ENCODE data around the gene USP43. TPM values are rescaled to one million over a fixed set of nuclear protein-coding genes. Genes with fewer than 3 reads are reported as not detected.

Gene USP43
- total and polyA plus RNA-seq, 4 donors, result 2.9 to 9.8 (median 4.3) TPM

DNA sequence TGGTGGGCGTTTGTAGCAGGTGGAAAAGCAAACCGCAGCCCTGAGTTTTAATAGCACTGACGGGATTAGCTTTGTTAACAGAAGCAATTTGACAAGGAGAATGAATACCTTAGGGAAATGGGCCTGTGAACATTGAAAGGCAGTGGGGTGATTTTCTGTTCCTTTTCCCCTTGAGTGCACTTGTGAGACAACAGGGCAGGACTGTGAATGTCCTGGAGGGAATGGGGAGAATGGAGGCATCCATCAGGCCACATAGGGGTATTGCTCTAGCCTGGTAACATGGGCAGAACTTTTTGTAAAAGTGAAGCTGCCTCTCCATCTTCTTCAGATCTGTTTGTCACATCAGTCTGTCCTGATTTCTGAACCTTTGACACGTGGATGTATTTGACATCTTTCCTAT, 26.2 kb downstream of the USP43 start:
- no peaks in the 10 kb centered on the region for H3K36me3 ChIP-seq (ENCODE audit: control insufficient read depth in 4 of 4, insufficient read depth in 4 of 4, low read length in 4 of 4)
- DNase-seq (no peak), ATAC-seq (ENCODE audit: insufficient read depth, low FRiP score) (no peak)
- WGBS, 2 donors, result 80 to 85% methylated on average over 4 of the region's 4 CpGs
- no peak overlapping the region for H3K27ac ChIP-seq (ENCODE audit: low read depth in 1 of 2, low read length in 1 of 2)
- no peak for TF ChIP-seq CTCF (IDR thresholded peaks at IDR 0.05; ENCODE audit: control extremely low read depth, extremely low read depth)
- no peaks in the 10 kb centered on the region for H3K27me3 ChIP-seq (ENCODE audit: control insufficient read depth in 3 of 3, insufficient read depth in 3 of 3, low read length in 2 of 3)
- H3K4me1 ChIP-seq (ENCODE audit: control insufficient read depth in 5 of 5, insufficient read depth in 5 of 5, low read length in 5 of 5), result peaks cover 0 to 6% (median 0%) of the 10 kb centered on the region in 5 donors
- no peaks in the 10 kb centered on the region for H3K9me3 ChIP-seq (ENCODE audit: control insufficient read depth in 4 of 4, insufficient read depth in 3 of 4, low read length in 3 of 4)
- H3K9ac ChIP-seq (ENCODE audit: insufficient read depth in 1 of 2, low read length in 2 of 2), result no peak overlapping the region
- no peak overlapping the region for H3K4me3 ChIP-seq

DNA sequence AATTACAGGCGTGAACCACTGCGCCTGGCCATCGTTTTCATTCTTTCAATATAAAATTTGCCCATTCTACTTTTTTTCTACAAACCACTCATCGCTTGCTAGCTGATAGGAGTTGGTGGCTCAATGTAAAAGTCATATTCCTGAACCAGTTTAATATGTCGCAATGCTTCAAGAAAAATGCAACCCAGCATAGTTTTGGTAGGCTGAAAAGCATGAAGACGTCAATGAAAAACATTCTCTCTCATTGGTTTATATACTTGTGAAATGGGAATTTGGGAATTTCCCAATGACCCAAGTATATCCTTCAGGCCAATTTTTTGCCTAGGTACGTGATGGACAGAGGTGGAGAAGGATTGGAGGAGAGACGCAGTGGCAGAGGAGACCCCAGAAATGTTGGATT, 26.9 kb downstream of the USP43 start:
- H3K9ac ChIP-seq (ENCODE audit: insufficient read depth in 1 of 2, low read length in 2 of 2), result no peak overlapping the region
- DNase-seq, result no peak
- 84 to 93% methylated on average over 8 of the region's 8 CpGs for WGBS, 2 donors
- H3K4me3 ChIP-seq, result no peak overlapping the region
- no peaks in the 10 kb centered on the region for H3K27me3 ChIP-seq (ENCODE audit: control insufficient read depth in 3 of 3, insufficient read depth in 3 of 3, low read length in 2 of 3)
- no peak for ATAC-seq (ENCODE audit: insufficient read depth, low FRiP score)
- H3K36me3 ChIP-seq (ENCODE audit: control insufficient read depth in 4 of 4, insufficient read depth in 4 of 4, low read length in 4 of 4), result no peaks in the 10 kb centered on the region
- no peak overlapping the region for H3K27ac ChIP-seq (ENCODE audit: low read depth in 1 of 2, low read length in 1 of 2)
- no peak for TF ChIP-seq CTCF (IDR thresholded peaks at IDR 0.05; ENCODE audit: control extremely low read depth, extremely low read depth)
- H3K9me3 ChIP-seq (ENCODE audit: control insufficient read depth in 4 of 4, insufficient read depth in 3 of 4, low read length in 3 of 4), result no peaks in the 10 kb centered on the region
- peaks cover 0 to 6% (median 0%) of the 10 kb centered on the region in 5 donors for H3K4me1 ChIP-seq (ENCODE audit: control insufficient read depth in 5 of 5, insufficient read depth in 5 of 5, low read length in 5 of 5)

GRCh38 chr17:9672691-9673090, 27.4 kb downstream of the USP43 start:
- H3K27me3 ChIP-seq (ENCODE audit: control insufficient read depth in 3 of 3, insufficient read depth in 3 of 3, low read length in 2 of 3), result no peaks in the 10 kb centered on the region
- 73 to 88% methylated on average over 6 of the region's 6 CpGs for WGBS, 2 donors
- ATAC-seq (ENCODE audit: insufficient read depth, low FRiP score) (no peak), DNase-seq (no peak)
- no peak overlapping the region for H3K9ac ChIP-seq (ENCODE audit: insufficient read depth in 1 of 2, low read length in 2 of 2)
- no peaks in the 10 kb centered on the region for H3K9me3 ChIP-seq (ENCODE audit: control insufficient read depth in 4 of 4, insufficient read depth in 3 of 4, low read length in 3 of 4)
- peaks cover 0 to 6% (median 0%) of the 10 kb centered on the region in 5 donors for H3K4me1 ChIP-seq (ENCODE audit: control insufficient read depth in 5 of 5, insufficient read depth in 5 of 5, low read length in 5 of 5)
- TF ChIP-seq CTCF (IDR thresholded peaks at IDR 0.05; ENCODE audit: control extremely low read depth, extremely low read depth), result no peak
- H3K4me3 ChIP-seq, result no peak overlapping the region
- H3K27ac ChIP-seq (ENCODE audit: low read depth in 1 of 2, low read length in 1 of 2), result no peak overlapping the region
- no peaks in the 10 kb centered on the region for H3K36me3 ChIP-seq (ENCODE audit: control insufficient read depth in 4 of 4, insufficient read depth in 4 of 4, low read length in 4 of 4)

GRCh38 chr17:9676084-9676483, 30.8 kb downstream of the USP43 start:
- Histone ChIP-seq H3K9me3 (ENCODE audit: control insufficient read depth in 4 of 4, insufficient read depth in 3 of 4, low read length in 3 of 4) (peaks cover 0 to 7% (median 4%) of the 10 kb centered on the region in 4 donors), H3K9ac (ENCODE audit: insufficient read depth in 1 of 2, low read length in 2 of 2) (no peak overlapping the region), H3K4me1 (ENCODE audit: control insufficient read depth in 5 of 5, insufficient read depth in 5 of 5, low read length in 5 of 5) (no peaks in the 10 kb centered on the region), H3K36me3 (ENCODE audit: control insufficient read depth in 4 of 4, insufficient read depth in 4 of 4, low read length in 4 of 4) (peaks cover 0 to 1% (median 0%) of the 10 kb centered on the region in 4 donors), H3K27ac (ENCODE audit: low read depth in 1 of 2, low read length in 1 of 2) (no peak overlapping the region), H3K27me3 (ENCODE audit: control insufficient read depth in 3 of 3, insufficient read depth in 3 of 3, low read length in 2 of 3) (no peaks in the 10 kb centered on the region), H3K4me3 (no peak overlapping the region)
- TF ChIP-seq CTCF (IDR thresholded peaks at IDR 0.05; ENCODE audit: control extremely low read depth, extremely low read depth), result no peak
- ATAC-seq (ENCODE audit: insufficient read depth, low FRiP score) (no peak), DNase-seq (peak in 2 of 3 donors; percentile 8)
- WGBS, 2 donors, result 83 to 91% methylated on average over 4 of the region's 4 CpGs

Data from lung (tissue), 12 donors.